GM18511 (cell line): ENCODE measurements around the gene PCSK6.

Experiments
- ATAC-seq: cut with Tn5 transposase; IDR thresholded peaks from one replicate; pipeline ENCODE4 v1.9.1; 2021; ENCODE audit warnings: mild to moderate bottlenecking, moderate library complexity; ENCODE audit not compliant: unreplicated experiment

Gene PCSK6

GRCh38 chr15:101258238-101259144 is 231.0 kb downstream of the PCSK6 start:
- peak; percentile 78 for ATAC-seq

- ATAC-seq: no peak
These were observed 232.8 kb downstream of the PCSK6 start for GRCh38 chr15:101256757-101257156.

- no peak for ATAC-seq
These were observed 233.8 kb downstream of the PCSK6 start for GRCh38 chr15:101255615-101256241.

GRCh38 chr15:101255051-101255395 is 234.5 kb downstream of the PCSK6 start:
- ATAC-seq: no peak

GRCh38 chr15:101254157-101255050 is 235.1 kb downstream of the PCSK6 start:
- ATAC-seq: no peak
